ENCODE measurements around the gene RAB11FIP3. TPM values are rescaled to one million over a fixed set of nuclear protein-coding genes. Genes with fewer than 3 reads are reported as not detected.
A peak's percentile ranks its signal among the peaks of the same experiment; 100 is the strongest.

RAB11FIP3 gene
- total and polyA plus RNA-seq, 2 of the 13 experiments (the other 11 are each of a cell fraction or from before 2014, with no cell fraction given): 34.3 to 57.6 TPM

DNA sequence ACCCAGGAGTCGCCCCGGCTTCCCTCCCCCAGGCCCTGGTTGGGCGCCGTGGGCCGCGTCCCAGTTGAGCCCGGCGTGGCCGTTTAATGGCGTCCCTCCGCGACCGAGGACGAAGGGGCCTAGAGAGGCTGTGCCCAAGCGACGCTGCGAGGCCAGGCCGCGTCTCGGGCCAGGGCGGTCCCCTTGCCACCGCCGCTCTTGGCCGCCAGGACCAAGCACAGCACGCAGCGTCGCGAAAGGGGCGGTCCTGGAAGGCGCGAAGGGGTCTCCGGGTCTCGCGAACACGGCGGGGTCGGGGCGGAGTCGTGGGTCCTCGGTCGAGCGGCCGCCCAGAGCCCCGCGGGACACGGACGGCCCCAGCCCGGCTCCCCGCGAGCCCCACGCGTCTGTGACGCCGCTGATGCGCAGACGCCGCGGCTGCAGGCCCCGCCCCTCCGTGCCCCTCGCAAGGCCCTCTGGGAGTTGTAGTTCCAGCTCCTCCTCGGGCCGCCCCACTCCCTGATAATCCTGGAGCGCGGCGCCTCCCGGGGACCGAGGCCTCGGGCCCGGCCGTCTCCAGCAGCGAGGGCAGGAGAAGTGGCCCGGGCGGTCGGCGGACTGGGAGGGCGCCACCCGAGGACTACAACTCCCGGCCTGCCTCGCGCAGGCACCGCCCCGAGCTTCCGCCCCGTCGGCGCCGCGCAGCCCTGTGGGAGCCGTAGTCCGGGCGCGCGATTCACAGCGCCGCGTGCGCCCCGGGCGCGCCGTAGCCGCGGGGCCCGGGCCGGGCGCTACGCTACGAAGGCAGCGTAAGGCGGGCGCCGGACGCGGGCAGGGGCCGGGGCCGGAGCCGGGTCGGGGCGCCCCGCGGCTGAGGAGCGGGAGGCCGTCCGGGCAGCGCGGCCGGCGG is 101.8 kb downstream of the RAB11FIP3 start, which contains the start of gene CAPN15 (continued):
- TF ChIP-seq, protein P1, sequence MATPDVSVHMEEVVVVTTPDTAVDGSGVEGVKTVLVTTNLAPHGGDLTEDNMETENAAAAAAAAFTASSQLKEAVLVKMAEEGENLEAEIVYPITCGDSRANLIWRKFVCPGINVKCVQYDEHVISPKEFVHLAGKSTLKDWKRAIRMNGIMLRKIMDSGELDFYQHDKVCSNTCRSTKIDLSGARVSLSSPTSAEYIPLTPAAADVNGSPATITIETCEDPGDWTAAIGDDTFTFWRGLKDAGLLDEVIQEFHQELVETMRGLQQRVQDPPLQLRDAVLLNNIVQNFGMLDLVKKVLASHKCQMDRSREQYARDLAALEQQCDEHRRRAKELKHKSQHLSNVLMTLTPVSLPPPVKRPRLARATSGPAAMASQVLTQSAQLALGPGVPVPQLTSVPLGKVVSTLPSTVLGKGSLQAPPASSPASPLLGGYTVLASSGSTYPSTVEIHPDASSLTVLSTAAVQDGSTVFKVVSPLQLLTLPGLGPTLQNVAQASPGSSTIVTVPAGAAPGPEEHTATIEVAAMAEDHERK (CRISPR knock-in tag; IDR thresholded peaks at IDR 0.05; ENCODE audit: low read depth): peak; percentile 83
- TF ChIP-seq, protein P2, sequence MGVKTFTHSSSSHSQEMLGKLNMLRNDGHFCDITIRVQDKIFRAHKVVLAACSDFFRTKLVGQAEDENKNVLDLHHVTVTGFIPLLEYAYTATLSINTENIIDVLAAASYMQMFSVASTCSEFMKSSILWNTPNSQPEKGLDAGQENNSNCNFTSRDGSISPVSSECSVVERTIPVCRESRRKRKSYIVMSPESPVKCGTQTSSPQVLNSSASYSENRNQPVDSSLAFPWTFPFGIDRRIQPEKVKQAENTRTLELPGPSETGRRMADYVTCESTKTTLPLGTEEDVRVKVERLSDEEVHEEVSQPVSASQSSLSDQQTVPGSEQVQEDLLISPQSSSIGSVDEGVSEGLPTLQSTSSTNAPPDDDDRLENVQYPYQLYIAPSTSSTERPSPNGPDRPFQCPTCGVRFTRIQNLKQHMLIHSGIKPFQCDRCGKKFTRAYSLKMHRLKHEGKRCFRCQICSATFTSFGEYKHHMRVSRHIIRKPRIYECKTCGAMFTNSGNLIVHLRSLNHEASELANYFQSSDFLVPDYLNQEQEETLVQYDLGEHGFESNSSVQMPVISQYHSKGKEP (CRISPR knock-in tag; IDR thresholded peaks at IDR 0.05): no peak
- peak; percentile 48; the same call in 1 of the 2 replicates for TF ChIP-seq PHF20 (CRISPR knock-in tag; IDR thresholded peaks at IDR 0.05)
- TF ChIP-seq, protein P3, sequence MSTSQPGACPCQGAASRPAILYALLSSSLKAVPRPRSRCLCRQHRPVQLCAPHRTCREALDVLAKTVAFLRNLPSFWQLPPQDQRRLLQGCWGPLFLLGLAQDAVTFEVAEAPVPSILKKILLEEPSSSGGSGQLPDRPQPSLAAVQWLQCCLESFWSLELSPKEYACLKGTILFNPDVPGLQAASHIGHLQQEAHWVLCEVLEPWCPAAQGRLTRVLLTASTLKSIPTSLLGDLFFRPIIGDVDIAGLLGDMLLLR (CRISPR knock-in tag; IDR thresholded peaks at IDR 0.05): peak; percentile 67; the same call in 1 of the 2 replicates
- TF ChIP-seq BORCS8-MEF2B (CRISPR knock-in tag; IDR thresholded peaks at IDR 0.05): no peak
- no peak for TF ChIP-seq NCOA2 (CRISPR knock-in tag; IDR thresholded peaks at IDR 0.05)
- TF ChIP-seq, protein P4, sequence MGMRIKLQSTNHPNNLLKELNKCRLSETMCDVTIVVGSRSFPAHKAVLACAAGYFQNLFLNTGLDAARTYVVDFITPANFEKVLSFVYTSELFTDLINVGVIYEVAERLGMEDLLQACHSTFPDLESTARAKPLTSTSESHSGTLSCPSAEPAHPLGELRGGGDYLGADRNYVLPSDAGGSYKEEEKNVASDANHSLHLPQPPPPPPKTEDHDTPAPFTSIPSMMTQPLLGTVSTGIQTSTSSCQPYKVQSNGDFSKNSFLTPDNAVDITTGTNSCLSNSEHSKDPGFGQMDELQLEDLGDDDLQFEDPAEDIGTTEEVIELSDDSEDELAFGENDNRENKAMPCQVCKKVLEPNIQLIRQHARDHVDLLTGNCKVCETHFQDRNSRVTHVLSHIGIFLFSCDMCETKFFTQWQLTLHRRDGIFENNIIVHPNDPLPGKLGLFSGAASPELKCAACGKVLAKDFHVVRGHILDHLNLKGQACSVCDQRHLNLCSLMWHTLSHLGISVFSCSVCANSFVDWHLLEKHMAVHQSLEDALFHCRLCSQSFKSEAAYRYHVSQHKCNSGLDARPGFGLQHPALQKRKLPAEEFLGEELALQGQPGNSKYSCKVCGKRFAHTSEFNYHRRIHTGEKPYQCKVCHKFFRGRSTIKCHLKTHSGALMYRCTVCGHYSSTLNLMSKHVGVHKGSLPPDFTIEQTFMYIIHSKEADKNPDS (CRISPR knock-in tag; IDR thresholded peaks at IDR 0.05): 0 out of 2 replicates have a peak, but pooled peaks have one; percentile 49
- TF ChIP-seq SOX5 (CRISPR knock-in tag; IDR thresholded peaks at IDR 0.05; ENCODE audit: borderline replicate concordance): no peak
- peak; percentile 94 for TF ChIP-seq RBFOX2 (IDR thresholded peaks at IDR 0.05; ENCODE audit: low read depth, low read length)
- peak; percentile 51; the same call in 1 of the 2 replicates for TF ChIP-seq MAZ (IDR thresholded peaks at IDR 0.05; ENCODE audit: borderline replicate concordance, low read depth, low read length)
- peak; percentile 81; the same call in 1 of the 2 replicates for TF ChIP-seq MAZ (CRISPR knock-in tag; IDR thresholded peaks at IDR 0.05; ENCODE audit: low read depth)
- peak; percentile 23; the same call in 1 of the 2 replicates for TF ChIP-seq ESRRA (CRISPR knock-in tag; IDR thresholded peaks at IDR 0.05; ENCODE audit: low read depth)
- TF ChIP-seq ZNF557 (CRISPR knock-in tag; IDR thresholded peaks at IDR 0.05): no peak
- TF ChIP-seq ZNF326 (CRISPR knock-in tag; IDR thresholded peaks at IDR 0.05; ENCODE audit: borderline replicate concordance): no peak
- no peak for TF ChIP-seq HMG20B (CRISPR knock-in tag; conservative IDR thresholded peaks at IDR 0.05)
- TF ChIP-seq, protein P5, sequence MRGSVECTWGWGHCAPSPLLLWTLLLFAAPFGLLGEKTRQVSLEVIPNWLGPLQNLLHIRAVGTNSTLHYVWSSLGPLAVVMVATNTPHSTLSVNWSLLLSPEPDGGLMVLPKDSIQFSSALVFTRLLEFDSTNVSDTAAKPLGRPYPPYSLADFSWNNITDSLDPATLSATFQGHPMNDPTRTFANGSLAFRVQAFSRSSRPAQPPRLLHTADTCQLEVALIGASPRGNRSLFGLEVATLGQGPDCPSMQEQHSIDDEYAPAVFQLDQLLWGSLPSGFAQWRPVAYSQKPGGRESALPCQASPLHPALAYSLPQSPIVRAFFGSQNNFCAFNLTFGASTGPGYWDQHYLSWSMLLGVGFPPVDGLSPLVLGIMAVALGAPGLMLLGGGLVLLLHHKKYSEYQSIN (CRISPR knock-in tag; IDR thresholded peaks at IDR 0.05; ENCODE audit: borderline replicate concordance): no peak
- TF ChIP-seq, protein P6, sequence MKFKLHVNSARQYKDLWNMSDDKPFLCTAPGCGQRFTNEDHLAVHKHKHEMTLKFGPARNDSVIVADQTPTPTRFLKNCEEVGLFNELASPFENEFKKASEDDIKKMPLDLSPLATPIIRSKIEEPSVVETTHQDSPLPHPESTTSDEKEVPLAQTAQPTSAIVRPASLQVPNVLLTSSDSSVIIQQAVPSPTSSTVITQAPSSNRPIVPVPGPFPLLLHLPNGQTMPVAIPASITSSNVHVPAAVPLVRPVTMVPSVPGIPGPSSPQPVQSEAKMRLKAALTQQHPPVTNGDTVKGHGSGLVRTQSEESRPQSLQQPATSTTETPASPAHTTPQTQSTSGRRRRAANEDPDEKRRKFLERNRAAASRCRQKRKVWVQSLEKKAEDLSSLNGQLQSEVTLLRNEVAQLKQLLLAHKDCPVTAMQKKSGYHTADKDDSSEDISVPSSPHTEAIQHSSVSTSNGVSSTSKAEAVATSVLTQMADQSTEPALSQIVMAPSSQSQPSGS (CRISPR knock-in tag; IDR thresholded peaks at IDR 0.05): no peak
- TF ChIP-seq ZNF207 (IDR thresholded peaks at IDR 0.05; ENCODE audit: borderline replicate concordance): no peak
- TF ChIP-seq ZNF644 (CRISPR knock-in tag; IDR thresholded peaks at IDR 0.05; ENCODE audit: low read depth): no peak
